SK-N-SH treated with all-trans-retinoic acid at 6 μM for 48 hours (cell line): Measurements from ENCODE around the gene ZFP90.

Experiments
- ARNTL ChIP-seq: fragments of 450-650 bp; formaldehyde crosslinking; IDR thresholded peaks from 2 replicates; pipeline ENCODE4 v1.5.0; 2020; ENCODE audit warnings: low read depth, mild to moderate bottlenecking, moderate library complexity, borderline replicate concordance
- BACH2 ChIP-seq: fragments of 250-450 bp; sonication (Bioruptor Pico); IDR thresholded peaks from 2 replicates; pipeline ENCODE4 v1.9.0; 2021; ENCODE audit warnings: mild to moderate bottlenecking, borderline replicate concordance
- GLIS3 ChIP-seq: fragments of 250-450 bp; sonication (Bioruptor Pico); IDR thresholded peaks from 2 replicates; pipeline ENCODE4 v1.5.0; 2020; ENCODE audit warnings: mild to moderate bottlenecking, moderate library complexity
- OSR1 ChIP-seq: fragments of 250-450 bp; sonication (Bioruptor Pico); IDR thresholded peaks from 2 replicates; pipeline ENCODE4 v1.8.0; 2022; ENCODE audit warnings: moderate library complexity, mild to moderate bottlenecking, inconsistent platforms

DNA sequence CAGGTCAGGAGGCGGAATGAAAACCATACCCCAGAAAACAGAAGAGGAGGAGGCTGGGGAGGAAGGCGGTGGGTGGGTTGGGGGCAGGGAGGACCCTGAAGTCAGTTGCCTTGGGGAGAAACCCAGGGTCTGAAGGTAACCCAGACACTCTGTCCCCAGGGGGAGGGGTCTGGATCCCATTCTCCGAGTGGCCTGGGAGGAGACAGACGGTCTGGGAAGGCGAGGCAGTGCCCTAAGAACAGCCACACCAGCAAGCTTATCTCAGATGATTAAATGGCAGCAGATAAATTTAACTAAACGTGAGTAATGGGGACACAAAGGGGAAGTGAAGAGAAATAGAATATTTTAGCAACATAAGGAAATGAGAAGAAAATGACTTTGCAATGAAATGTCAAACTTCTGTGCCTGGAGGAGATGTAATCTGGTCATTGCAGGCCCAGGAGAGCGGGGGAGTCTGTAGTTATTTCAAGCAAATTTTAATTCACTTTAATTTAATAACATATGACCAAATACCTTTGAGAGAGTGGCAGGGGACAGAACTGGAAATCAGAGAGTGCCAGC is 21.4 kb upstream of the ZFP90 start:
- TF ChIP-seq OSR1 (CRISPR knock-in tag) (no peak), GLIS3 (no peak), BACH2 (CRISPR knock-in tag) (no peak), ARNTL (CRISPR knock-in tag) (no peak)
